IPS-15b (cell line): Measurements from ENCODE around the gene ABLIM2.

Source experiments
- H3K27me3 ChIP-seq: one replicate; pipeline ENCODE4 v1.6.1; 2013; ENCODE audit warnings: low read length; ENCODE audit not compliant: control insufficient read depth, insufficient read depth
- H3K36me3 ChIP-seq: one replicate; pipeline ENCODE4 v1.6.1; 2013; ENCODE audit warnings: low read length; ENCODE audit not compliant: control insufficient read depth, insufficient read depth
- H3K4me1 ChIP-seq: one replicate; pipeline ENCODE4 v1.6.1; 2013; ENCODE audit warnings: mild to moderate bottlenecking, low read length; ENCODE audit not compliant: control insufficient read depth, insufficient read depth
- H3K4me3 ChIP-seq: one replicate; pipeline ENCODE4 v1.5.1; 2013; ENCODE audit warnings: low read depth, low read length
- H3K9ac ChIP-seq: one replicate; pipeline ENCODE4 v1.6.1; 2013; ENCODE audit warnings: low read depth, mild to moderate bottlenecking, low read length
- H3K9me3 ChIP-seq: one replicate; pipeline ENCODE4 v1.6.1; 2013; ENCODE audit warnings: mild to moderate bottlenecking, low read length; ENCODE audit not compliant: control insufficient read depth, insufficient read depth

ABLIM2 gene

GRCh38 chr4:7995866-7996265 lies 162.7 kb downstream of the ABLIM2 start:
- H3K27me3 ChIP-seq, result no peaks in the 10 kb centered on the region
- no peaks in the 10 kb centered on the region for H3K36me3 ChIP-seq

DNA sequence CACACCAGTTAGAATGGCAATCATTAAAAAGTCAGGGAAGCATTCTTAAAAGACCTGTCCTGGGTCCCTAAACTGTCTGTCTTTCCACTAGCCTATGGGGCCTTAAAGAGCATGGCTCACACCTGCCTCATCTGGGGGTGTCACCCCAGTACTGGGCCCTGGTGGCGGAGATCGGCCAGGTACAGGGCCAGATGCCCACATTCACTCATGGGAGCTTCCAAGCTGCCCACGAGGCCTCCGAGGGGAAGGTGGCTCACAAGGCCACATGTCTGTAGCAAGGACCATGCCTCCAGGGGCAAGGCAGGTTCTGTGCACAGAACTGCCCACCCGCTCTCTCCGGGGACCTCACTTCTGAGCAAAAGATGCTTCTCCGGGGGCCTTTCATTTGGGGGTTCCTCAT lies 163.5 kb downstream of the ABLIM2 start:
- no peaks in the 10 kb centered on the region for H3K9me3 ChIP-seq
- H3K4me1 ChIP-seq, result no peaks in the 10 kb centered on the region
- no peaks in the 10 kb centered on the region for H3K27me3 ChIP-seq
- no peaks in the 10 kb centered on the region for H3K36me3 ChIP-seq
- H3K9ac ChIP-seq, result no peak overlapping the region
- no peak overlapping the region for H3K4me3 ChIP-seq

More at GRCh38 chr4:7995866-7996265, 162.7 kb downstream of the ABLIM2 start:
- Histone ChIP-seq H3K4me3 (no peak overlapping the region), H3K4me1 (no peaks in the 10 kb centered on the region), H3K9ac (no peak overlapping the region), H3K9me3 (no peaks in the 10 kb centered on the region)

- Histone ChIP-seq H3K9ac (no peak overlapping the region), H3K4me3 (no peak overlapping the region), H3K27me3 (no peaks in the 10 kb centered on the region), H3K36me3 (no peaks in the 10 kb centered on the region), H3K4me1 (no peaks in the 10 kb centered on the region), H3K9me3 (no peaks in the 10 kb centered on the region)
These were observed 164.9 kb downstream of the ABLIM2 start for GRCh38 chr4:7993671-7994070.

- Histone ChIP-seq H3K36me3 (no peaks in the 10 kb centered on the region), H3K27me3 (no peaks in the 10 kb centered on the region), H3K9me3 (no peaks in the 10 kb centered on the region), H3K4me1 (no peaks in the 10 kb centered on the region), H3K9ac (no peak overlapping the region), H3K4me3 (no peak overlapping the region)
These were observed 165.8 kb downstream of the ABLIM2 start for GRCh38 chr4:7992846-7993245.

GRCh38 chr4:7990807-7991459 lies 167.7 kb downstream of the ABLIM2 start:
- H3K36me3 ChIP-seq, result no peaks in the 10 kb centered on the region
- H3K4me1 ChIP-seq, result no peaks in the 10 kb centered on the region
- H3K9ac ChIP-seq, result no peak overlapping the region

DNA sequence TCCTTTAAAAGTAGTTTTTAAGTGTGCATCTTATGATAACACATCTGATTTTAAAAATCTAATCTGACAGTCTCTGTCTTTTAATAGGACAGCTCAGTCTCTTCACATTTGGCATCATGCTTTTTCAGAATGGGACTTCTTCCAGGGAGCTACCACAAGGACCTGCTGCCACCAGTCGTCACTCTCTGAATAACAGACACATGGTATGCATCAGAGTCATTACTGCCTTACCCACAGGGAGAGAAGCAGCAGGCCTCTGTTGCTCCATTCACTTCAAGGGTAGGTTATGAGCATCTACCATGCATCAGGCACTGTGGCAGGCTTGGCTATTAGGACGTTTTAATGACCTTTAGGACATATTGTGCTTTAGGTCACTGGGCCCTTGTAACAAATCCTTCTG lies 169.0 kb downstream of the ABLIM2 start:
- Histone ChIP-seq H3K4me3 (no peak overlapping the region), H3K4me1 (no peaks in the 10 kb centered on the region), H3K27me3 (no peaks in the 10 kb centered on the region), H3K36me3 (no peaks in the 10 kb centered on the region), H3K9me3 (no peaks in the 10 kb centered on the region), H3K9ac (no peak overlapping the region)

More at GRCh38 chr4:7990807-7991459, 167.7 kb downstream of the ABLIM2 start:
- no peak overlapping the region for H3K4me3 ChIP-seq
- H3K27me3 ChIP-seq, result no peaks in the 10 kb centered on the region
- H3K9me3 ChIP-seq, result no peaks in the 10 kb centered on the region

DNA sequence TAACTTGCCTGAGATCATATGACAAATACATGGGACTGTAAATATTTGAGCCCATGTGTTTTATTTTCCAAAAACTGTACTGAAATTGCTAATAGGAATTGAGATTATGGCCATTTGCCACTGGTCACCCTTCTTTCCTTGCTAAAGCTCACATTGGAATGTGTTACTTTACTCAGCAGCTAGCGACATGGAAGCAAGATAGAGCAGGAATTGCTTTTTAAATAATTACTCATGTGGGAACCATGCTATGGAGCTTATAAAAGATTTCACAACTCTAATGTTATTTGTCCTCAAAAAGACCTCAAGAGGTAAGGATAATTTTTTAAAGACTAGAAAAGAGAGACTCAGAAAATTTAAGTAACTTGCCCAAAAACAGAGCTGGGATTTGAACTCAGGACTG lies 170.2 kb downstream of the ABLIM2 start:
- H3K9ac ChIP-seq, result no peak overlapping the region
- H3K4me1 ChIP-seq, result no peaks in the 10 kb centered on the region
- H3K9me3 ChIP-seq, result no peaks in the 10 kb centered on the region
- H3K4me3 ChIP-seq, result no peak overlapping the region
- no peaks in the 10 kb centered on the region for H3K27me3 ChIP-seq
- H3K36me3 ChIP-seq, result no peaks in the 10 kb centered on the region

GRCh38 chr4:7987148-7987989 lies 171.2 kb downstream of the ABLIM2 start:
- no peaks in the 10 kb centered on the region for H3K36me3 ChIP-seq
- H3K9me3 ChIP-seq, result no peaks in the 10 kb centered on the region
- H3K27me3 ChIP-seq, result no peaks in the 10 kb centered on the region
- no peak overlapping the region for H3K9ac ChIP-seq
- H3K4me1 ChIP-seq, result no peaks in the 10 kb centered on the region
- no peak overlapping the region for H3K4me3 ChIP-seq

DNA sequence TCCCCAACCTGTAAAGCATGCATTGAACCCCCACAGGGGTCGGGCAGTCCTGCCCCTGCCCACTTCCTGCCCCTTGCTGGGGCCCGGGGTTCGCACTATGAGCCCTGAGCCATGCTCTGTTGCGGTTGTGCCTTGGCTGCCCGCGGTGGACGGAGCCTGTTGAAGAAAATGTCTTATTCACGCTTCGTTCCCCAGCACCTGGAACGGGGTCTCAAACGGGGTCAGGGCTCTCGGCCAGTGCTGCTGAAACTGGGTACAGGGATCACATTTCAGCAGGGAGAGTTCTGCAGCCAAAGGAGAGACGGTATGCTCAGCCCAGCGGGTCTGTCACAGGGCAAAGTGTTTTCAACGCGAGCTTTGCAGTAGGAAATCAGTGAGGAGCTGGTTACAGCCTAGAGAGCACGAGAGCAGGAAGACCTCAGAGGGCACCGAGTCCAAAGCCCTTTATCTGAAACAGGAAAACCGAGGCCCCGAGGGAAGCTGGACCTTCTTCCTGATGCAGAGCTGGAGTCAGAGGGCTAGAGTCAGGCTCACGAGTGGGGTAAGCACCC lies 172.6 kb downstream of the ABLIM2 start:
- H3K9ac ChIP-seq, result no peak overlapping the region
- H3K4me3 ChIP-seq, result no peak overlapping the region
- H3K27me3 ChIP-seq, result no peaks in the 10 kb centered on the region
- H3K36me3 ChIP-seq, result no peaks in the 10 kb centered on the region
- no peaks in the 10 kb centered on the region for H3K4me1 ChIP-seq
- H3K9me3 ChIP-seq, result no peaks in the 10 kb centered on the region

DNA sequence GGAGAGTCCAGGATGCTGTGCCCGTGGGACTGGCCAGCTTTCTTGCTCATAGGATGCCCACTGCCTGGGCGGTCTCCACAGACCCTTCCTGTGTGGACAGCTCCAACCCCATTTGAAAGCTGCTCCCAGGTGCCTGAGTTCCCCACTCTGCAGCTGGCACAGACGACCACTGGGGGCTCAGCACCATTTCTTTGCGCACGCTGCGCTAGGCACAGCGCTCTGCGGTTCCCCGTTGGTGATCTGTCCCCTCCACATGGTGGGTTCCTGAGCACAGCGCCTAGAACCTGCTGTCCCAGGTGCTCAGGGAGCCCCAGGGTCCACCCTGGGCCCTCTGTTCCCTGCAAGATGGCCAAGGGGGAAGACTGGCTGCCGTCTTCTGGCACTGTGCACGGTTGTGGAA lies 173.5 kb downstream of the ABLIM2 start:
- H3K4me1 ChIP-seq, result peaks cover under 1% of the 10 kb centered on the region
- H3K9me3 ChIP-seq, result no peaks in the 10 kb centered on the region
- H3K9ac ChIP-seq, result no peak overlapping the region
- H3K4me3 ChIP-seq, result no peak overlapping the region
- no peaks in the 10 kb centered on the region for H3K27me3 ChIP-seq
- H3K36me3 ChIP-seq, result no peaks in the 10 kb centered on the region

GRCh38 chr4:7984286-7984925 lies 174.2 kb downstream of the ABLIM2 start:
- Histone ChIP-seq H3K4me3 (no peak overlapping the region), H3K27me3 (no peaks in the 10 kb centered on the region), H3K9ac (no peak overlapping the region), H3K9me3 (no peaks in the 10 kb centered on the region), H3K4me1 (peaks cover 6% of the 10 kb centered on the region), H3K36me3 (no peaks in the 10 kb centered on the region)
